Fibroblast of mammary gland (primary cell): Measurements from ENCODE around the gene SMIM26.

Experiments
- DNase-seq: peaks from one replicate; pipeline ENCODE4 v3.0.0-alpha.2; 2010; ENCODE audit warnings: low read depth
- H3K4me3 ChIP-seq: 2 replicates; pipeline ENCODE4 v1.5.1; 2011; ENCODE audit warnings: low read depth, mild to moderate bottlenecking, low read length, moderate library complexity; ENCODE audit not compliant: control insufficient read depth
- CTCF ChIP-seq: conservative IDR thresholded peaks from 2 replicates; pipeline ENCODE4 v1.5.1; 2011; ENCODE audit warnings: low read depth, low read length, inconsistent platforms; ENCODE audit not compliant: control insufficient read depth, insufficient read depth

SMIM26 gene

DNA sequence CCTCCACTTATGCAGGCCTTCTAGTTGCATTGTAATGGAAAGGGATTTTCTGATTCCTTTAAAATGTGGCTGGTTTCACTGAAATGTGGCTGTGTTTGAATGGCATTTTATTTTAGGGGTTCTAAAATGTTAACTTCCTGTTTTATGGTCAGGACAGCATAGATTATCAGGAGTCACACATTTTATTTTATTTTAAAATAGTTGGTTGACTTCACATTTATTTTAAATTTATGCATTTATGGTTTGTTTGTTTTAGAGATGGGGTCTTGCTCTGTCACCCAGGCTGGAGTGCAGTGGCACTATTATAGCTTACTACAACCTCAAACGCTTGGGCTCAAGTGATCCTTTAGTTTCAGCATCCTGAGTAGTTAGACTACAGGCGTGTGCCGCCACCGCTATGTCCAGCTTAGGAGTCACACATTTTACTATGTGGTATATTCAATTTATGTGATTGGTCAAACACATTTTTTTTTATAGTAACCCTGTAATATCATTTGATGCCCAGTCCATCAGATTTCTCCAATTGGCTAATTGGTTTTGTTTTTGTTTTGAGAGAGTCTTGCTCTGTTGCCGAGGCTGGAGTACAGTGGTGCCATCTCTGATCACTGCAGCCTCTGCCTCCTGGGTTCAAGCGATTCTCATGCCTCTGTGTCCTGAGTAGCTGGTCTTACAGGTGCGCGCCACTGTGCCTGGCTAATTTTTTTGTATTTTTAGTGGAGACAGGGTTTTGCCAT lies 22.9 kb downstream of the SMIM26 start:
- no peak for TF ChIP-seq CTCF
- no peak for DNase-seq
- H3K4me3 ChIP-seq = no peak overlapping the region

- DNase-seq = no peak
- H3K4me3 ChIP-seq = no peak overlapping the region
- TF ChIP-seq CTCF = no peak
These were observed 29.0 kb downstream of the SMIM26 start for GRCh38 chr20:18596270-18596669.

GRCh38 chr20:18609741-18610140 lies 42.5 kb downstream of the SMIM26 start:
- no peak for TF ChIP-seq CTCF
- H3K4me3 ChIP-seq = no peak overlapping the region
- DNase-seq = no peak

GRCh38 chr20:18611492-18611891 lies 44.3 kb downstream of the SMIM26 start:
- TF ChIP-seq CTCF = no peak
- DNase-seq = no peak
- no peak overlapping the region for H3K4me3 ChIP-seq

GRCh38 chr20:18613553-18613952 lies 46.3 kb downstream of the SMIM26 start:
- peak; percentile 57 for DNase-seq
- TF ChIP-seq CTCF = no peak
- H3K4me3 ChIP-seq = no peak overlapping the region

DNA sequence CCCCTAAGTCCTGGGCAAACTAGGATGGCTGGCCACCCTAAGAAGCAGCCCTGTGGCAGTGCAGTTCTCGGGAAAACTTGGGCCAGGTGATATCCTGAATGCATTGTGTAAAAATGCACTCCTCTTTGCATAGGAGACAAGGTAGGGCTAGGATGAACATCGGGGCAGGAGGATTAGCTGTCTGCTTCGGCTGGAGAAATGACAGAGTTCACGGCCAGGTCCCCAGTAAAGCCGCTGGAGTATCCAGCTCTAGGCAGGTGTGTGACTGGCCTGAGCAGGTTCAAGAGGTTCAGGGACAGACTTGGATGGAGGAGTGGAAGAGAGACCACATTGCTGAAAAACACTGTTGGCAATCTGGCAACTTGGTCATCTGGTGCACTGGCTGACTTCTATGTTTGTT lies 47.0 kb downstream of the SMIM26 start:
- no peak overlapping the region for H3K4me3 ChIP-seq
- TF ChIP-seq CTCF = no peak
- no peak for DNase-seq
